Testis (tissue), 2 donors: ENCODE results near the gene ERC1.

ENCODE experiments used
- CTCF ChIP-seq, 3 experiments: fragments of 450-650 bp in 2 of 3; fragments of 200-600 bp in 1 of 3; sonication (generic) in 1 of 3; IDR thresholded peaks; one replicate each; pipeline ENCODE4 v1.5.1; 2016 to 2019; ENCODE audit warnings: antibody characterized with exemption in 3 of 3, mild to moderate bottlenecking in 2 of 3, moderate library complexity in 1 of 3
- POLR2A ChIP-seq: fragments of 450-650 bp; IDR thresholded peaks from one replicate; pipeline ENCODE4 v1.6.1; 2017; ENCODE audit warnings: antibody characterized with exemption, mild to moderate bottlenecking, moderate library complexity

GRCh38 chr12:1348606-1349005, 357.6 kb downstream of the ERC1 start:
- TF ChIP-seq POLR2A (no peak), CTCF (IDR thresholded peaks at IDR 0.05) (no peak)
